Hematopoietic multipotent progenitor cell (in vitro differentiated cells): ENCODE measurements around the gene AUTS2. TPM values are rescaled to one million over a fixed set of nuclear protein-coding genes. Genes with fewer than 3 reads are reported as not detected.

Source experiments
- DNase-seq, 3 donors: peaks; one replicate each; pipeline ENCODE4 v3.0.0-alpha.2; 2011 to 2015; ENCODE audit warnings: low read depth in 2 of 3, low spot score in 2 of 3
- total RNA-seq: library from RNA; depleted of rRNA; stranded (reverse); fragments of >200 nt; gene quantifications from one replicate; pipeline ENCODE4 v1.2.3, GENCODE V29; 2012

Gene AUTS2
- total RNA-seq, 1 donor = 14.8 TPM

DNA sequence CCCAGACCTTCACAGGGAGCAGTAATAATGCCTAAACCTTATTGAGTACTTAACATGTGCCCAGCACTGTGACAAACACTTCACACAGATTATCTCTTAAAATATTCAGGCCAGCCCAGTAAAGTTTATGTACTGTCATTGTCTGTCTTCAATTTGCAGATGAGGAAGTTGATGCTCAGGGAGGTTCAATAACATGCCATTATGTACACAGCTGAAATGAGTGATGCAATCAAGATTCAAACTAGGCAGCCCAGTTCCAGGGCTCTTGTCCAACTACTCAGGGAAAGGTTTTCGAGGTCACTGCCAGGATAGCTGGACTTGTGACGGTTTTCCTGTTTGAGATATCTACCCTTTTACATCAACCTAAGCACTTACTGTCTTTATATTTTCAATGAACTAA, 56.1 kb downstream of the AUTS2 start:
- DNase-seq = peak in 1 of 3 donors; percentile 30

DNA sequence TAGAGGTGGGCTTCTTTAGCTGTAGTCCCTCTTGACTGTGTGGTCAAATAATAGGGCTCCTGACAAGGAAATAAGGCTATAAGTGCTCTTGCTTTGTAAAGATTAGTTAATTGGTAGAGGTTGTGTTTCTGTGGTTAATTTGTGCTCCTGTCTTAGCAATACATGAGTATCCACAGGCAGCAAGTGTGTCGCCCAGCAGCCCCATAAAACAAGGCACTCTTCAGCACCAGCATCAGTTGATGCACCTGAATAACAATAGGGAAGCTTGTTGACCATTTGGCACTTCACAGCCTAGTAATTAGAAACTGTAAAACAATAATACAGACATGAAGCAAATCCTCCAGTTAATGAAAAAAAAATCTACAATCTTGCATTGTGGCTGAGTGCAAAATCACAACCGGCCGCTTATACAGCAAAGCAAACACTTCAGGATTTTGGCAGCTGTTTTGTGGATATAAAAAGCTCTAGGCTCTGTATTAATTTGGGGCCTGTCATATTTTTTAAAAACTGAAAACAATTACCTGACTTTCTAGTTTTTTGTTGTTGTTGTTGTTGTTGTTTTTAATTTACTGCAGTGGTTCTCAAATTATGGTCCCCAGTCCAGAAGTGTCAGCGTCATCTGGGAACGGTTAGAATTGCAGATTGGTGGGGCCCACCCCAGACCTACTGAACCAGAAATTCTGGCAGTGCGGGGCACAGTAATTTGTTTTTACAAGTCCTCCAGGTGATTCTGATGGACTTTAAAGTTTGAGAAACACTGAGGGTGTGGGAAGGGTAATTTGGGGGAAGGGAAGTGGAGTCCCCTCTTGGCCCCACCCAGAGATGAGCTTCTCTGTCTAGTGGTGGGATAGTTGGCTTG, 56.8 kb downstream of the AUTS2 start:
- no peak for DNase-seq

DNA sequence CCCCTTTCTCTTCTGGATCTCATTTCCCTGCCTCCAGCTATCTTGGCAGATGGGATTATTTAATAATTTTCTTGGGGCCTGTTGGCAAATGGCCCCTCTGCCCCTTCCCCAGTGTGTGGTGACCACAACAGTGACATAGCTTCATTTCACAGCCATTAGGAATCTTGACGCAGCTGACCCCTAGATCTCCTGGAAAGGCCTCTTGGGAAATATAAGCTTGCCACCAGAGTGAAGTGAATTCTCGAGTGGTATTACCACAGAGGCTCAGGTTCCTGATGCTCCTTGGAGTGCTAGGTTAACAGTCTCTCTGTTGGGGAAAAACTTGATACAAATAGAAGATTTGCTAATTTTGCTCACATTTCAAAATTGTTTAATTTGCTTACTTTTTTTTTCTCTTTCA, 57.8 kb downstream of the AUTS2 start:
- DNase-seq = no peak

DNA sequence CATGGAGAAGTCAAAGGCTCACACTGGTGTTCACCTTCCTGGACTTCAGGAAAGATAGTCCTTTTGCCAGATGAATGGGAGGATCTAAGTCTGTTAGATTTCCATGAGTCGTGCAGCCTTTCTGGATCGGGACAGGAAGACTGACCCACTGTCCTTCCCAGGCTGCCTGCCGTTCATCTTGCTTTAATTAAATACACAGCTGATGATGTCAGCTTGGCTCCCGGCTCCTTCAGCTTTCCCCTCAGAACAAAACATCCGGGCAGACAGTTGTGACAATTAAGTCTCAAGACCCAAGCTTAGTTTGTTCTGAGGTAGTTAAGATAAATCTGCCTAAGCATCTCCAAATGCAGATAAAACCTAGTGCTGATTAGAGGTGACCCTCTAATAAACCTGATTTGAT, 58.6 kb downstream of the AUTS2 start:
- DNase-seq = no peak

DNA sequence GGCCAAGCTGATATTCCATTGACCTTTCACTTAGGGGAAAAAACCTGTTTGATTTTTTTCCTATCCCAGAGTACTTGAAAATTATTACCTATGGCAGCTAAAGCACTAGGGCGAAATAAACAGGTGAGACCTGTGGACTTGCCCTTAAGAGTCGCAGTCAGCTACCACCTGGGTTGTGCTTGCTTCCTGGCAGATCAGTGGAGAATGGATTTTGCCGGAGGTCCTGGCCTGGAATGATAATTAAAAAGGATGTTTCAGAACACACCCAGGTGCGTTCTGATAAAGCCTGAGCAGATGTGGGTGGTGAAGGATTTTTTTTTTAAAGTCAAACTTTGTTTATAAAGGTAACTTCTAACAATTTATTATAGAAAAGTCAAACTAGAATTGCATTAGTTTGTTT, 59.1 kb downstream of the AUTS2 start:
- DNase-seq = no peak

DNA sequence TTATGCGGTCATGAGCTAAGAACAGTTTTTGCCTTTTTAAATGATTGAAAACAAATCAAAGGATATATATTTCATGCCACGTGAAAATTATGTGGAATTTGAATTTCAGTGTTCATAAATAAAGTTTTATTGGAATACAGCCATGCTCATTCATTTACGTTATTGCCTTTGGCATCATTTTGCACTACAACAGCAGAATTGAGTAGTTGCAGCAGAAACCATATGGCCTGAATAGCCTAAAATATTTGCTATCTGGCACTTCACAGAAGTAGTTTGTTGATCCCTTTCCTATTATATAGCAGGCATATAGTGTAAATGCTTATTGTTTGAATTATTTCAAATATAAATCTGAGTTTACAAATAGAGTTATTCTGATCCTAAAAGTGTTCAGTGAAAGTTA, 59.7 kb downstream of the AUTS2 start:
- no peak for DNase-seq

DNA sequence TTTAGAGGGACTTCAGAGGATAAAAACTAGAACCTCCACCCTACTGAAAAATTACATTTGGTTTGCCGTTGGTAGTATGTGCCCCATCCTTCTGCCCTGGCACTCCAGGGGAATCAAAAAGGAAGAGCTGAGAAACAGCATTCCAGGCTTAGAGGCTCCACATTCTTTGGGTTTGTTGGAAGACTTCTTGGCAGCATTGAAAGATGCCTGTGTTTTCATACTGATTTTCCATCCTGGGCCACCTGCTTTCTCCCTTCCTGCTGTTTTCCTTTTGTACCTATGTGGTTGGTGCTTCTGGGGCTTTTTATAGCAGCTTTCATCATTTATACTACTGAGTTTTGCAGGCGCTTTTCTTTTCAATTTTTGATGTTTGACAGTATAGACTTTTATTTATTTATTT, 61.7 kb downstream of the AUTS2 start:
- DNase-seq = no peak

DNA sequence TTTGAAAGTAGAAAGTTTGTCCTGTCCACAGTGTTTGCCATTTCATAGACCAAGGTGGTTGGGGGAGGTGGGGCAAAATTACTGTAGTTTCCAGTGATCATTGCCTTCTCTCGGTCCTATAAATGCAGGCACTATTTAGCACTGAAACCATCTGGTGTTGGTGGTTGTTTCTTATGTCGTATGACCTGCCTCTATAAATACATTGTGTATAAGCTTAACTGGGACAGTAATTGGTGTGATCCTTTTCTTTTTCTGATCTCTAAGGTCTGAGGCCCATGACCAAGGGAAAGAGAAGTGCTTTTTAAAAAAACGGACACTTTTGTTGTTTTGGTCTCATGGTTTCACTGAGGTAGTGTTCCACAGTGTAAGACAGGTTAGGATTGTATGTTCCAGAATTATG, 63.1 kb downstream of the AUTS2 start:
- no peak for DNase-seq

DNA sequence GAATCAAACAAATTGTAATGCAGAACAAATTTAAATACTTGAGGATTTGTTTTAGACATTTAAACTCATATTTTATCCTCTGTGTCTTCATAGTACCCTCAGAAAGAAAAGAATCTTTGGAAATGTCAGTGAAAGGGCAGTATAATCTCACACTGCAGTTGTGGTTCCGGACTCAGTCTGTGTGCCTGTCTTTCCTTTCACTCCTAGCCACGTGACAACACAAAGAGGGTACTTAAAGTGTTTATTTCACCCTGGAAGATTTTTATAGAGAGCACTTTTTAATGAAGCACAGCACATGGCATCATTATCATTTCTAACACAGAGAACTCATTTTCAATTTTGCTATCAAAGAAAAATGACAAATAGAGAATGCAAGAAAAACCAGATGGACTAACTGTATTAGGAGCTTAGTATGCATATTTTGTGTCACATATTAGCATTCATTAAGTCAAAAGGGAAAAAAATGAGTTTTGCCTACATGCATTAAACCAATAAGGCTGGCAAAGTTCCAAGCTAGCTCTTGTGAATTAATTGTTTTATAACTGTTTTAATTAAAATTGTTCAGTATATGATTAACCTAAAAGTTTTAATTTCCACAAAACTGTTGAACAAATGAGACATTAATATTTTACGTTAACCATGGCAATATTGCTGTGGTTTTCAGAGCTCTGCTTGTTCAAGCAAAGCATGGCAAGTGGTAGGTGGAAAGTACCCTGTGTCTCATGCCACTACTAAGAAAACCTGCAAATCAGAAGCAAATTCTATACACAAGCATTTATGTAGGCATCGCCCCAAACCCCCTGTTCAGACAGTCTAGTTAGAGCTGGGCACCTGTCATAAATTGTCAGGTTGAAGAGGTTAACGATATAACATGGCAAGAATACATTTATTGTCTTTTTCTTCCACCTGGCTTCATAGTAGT, 65.9 kb downstream of the AUTS2 start:
- DNase-seq = no peak

DNA sequence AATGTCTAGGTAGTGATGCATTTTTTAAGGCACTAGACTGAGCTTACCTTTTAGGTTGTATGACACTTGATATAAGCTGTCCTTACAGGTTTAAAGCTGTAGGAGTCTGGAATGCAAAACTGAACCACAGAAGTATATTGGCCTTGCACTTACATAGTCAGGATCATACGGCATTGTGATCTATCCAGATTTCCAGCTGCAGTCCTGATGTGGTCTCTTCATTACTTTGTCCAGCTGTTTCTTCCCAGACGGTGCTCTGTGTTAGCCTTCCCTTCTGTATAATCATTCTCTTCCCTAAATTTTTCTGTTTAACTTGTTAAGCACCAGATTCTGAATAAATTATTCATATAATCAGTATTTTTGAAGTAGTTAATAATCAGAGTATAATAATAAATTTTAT, 67.1 kb downstream of the AUTS2 start:
- DNase-seq = no peak

DNA sequence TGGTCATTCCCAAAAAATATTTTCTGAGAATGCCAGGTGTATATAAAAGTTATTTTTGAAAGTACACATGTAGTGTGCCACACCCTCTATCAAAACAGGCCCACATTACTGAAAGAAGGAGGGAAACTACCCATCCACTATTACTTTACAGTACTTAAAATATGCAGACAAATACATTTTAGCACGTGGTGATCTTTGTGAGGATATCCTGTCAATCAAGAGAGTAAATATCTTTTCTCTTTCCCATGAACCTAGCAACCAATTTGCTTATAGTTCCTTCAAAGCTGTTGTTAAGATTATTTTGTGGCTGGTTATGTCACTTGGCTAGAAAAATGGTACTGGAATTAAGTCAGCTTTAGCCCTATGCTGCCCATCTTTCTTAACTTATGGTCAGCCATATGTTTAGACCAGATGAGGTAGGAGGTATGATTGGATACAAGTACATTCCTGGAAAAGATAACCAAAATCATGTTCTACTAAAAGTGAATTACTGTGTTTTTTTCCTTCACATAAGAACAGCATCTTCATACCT, 70.1 kb downstream of the AUTS2 start:
- no peak for DNase-seq

DNA sequence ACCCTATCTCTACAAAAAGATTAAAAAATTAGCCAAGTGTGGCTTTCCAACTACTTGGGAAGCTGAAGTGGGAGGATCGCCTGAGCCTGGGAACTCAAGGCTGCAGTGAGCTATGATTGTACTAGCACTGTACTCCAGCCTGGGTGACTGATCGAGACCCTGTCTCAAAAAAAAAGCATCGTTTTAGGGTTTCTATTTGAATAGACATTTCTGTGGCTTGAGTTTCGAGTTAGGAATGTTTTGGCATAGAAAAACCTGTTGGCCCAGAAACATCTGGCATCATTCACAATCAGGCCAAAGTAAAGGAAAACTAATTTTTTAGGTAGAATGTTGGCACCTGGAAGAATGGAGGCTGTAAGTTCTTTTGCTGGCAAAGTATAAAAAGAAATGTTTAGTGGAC, 72.4 kb downstream of the AUTS2 start:
- no peak for DNase-seq

DNA sequence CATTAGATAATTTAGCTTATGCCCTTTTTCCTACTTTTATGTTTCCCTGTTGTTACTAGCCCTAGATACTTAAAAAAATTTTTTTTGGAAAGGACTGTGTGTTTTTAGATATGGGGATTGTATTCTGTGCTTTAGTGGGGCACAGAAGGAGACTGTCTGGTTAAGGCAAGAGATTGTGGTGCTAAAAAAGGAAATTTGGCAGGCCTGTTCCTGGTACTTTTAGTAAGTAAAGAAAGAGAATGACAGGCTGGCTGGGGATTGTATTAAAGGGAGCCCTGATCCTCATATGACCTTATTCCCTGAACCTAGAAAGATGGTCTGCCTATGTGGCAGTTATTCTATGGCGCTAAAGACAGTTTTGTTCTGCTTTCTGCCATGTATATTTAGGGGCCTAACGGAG, 74.8 kb downstream of the AUTS2 start:
- no peak for DNase-seq

DNA sequence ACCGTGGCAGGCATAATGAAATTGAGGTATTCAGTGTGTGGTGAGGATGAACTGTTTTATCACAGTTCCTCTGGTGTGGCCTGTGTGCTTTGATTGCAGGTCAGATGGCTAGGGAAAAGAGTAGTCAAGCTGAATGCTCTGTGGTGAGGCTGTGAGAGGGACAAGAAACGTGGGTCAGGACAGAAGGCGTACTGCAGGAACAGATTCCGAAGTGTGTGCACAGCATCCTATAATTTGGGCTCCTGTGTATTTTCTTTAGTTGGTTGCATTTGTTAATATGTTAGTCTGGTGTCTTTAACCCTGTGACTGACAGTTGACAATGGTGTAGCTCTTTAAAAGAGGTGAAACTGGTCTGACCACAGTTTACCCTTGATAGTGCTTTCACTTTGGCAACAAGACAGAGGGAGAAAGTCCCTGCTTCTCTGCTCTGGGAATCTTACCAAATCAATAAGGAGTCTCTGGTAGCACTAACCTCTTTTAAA, 76.5 kb downstream of the AUTS2 start:
- no peak for DNase-seq

DNA sequence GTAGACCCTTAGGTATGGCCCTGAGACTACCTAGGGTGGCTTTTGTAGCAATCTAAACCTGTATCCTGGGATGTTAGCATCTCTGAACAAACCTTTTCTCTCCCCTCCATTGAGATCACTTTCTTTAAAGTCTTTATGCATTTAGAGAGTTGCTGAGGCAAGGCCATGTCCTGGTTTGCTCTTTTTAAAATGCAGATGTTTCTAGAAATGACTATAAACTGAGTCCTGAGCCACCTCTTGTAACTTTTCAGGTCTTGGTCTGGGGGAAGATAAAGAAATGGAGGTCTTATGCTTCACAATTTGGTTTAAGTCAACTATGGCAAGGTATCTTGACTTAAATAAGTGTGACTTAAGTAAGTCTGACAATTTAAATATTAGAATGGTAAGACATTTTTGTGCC, 78.0 kb downstream of the AUTS2 start:
- no peak for DNase-seq

DNA sequence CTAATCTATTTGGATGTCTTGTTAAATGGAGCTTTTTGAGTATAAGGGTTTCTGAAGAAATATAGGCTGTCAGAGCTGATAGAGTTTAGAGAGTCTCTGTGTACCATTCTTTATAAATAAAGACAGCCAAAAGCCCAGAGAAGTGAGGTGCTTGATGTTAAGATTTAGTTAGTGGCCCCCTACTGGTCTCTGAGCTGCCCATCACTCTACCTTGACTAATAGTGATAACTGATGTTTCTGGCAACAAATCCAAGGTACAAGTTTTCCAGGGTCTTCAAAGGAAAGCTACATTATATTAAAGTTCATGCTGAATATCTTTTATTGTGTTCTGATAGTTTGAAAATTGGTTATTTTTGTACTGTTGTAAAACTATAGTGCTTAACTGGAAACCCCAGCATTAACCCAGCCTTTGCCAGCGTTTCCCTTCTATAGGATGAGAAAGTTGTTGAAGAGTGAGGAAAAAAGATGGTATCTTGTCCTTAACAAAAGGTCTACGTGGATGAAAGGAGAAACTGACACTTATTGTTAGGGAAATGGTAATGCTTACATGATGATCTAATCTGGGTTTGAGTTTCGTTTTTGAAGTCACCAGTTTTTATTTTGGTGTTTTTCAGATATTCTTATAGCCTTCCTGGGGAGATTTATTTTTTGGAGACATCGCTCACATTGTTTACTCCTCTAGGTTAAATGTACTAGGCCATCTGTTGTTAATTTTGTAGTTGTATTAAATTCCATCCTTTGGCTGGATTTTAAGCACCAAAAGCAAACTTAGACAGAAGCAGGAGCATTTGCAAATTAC, 79.0 kb downstream of the AUTS2 start:
- peak in 2 of 3 donors; percentile 31 to 54 for DNase-seq

DNA sequence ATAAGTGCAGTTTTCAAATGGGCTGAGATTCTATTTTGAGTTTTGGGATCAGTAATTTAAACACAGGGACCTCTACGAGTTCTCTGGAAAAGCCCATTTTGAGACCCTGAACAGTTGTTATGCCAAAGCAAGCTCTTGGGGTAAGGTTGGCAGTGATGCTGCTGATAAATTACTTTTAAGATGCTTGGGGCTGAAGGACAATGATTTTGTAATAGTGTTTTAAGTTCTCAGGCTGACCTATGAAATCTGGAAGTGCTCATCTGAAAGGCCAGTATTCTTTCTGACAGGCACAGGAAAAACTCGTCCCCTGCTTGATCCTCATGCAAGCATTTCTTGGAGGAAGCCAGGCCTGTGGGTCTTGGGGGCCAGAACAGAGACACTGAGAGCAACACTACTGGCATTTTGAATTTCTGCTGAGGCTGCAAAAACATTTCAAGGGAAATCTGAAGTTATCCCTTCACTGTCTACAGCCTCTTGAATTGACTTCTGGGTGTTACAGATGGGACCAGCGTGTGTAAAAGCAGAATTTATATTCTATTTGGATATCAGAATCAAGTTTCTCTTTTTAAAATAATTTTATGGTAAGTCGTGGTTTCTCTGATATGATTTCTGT, 79.7 kb downstream of the AUTS2 start:
- no peak for DNase-seq

DNA sequence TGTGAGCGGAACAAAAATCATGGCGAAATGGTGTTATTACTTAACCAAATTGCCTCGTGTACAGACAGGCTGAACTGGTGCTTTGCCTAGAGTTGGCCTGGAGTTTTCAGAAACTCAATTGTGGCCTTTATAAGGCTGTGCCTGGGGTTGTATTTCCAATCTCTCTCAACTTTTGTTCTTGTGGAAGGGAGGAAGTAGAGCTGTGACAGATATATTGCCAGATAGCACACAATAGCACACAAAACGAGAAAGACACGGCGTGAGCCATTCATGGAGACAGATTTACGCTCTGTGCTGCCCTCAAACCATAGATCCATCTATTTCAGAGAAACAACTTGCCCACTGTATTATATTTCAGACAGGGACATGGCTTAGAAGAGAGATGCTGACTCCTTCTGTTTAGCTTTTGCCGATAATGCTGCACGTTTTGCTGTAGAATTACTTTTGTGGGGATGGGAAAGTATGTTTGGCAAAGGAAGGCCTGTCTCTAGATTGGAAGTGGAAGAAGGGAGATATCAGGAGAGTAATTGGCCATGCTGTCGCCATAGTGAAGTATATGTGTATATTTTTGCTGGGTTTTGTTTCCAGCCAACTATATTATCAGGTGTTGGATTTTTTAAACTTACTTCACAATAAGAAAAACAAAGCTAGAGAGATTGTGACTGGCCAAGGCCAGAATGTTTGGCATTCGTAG, 80.4 kb downstream of the AUTS2 start:
- DNase-seq = peak in 1 of 3 donors; percentile 49

DNA sequence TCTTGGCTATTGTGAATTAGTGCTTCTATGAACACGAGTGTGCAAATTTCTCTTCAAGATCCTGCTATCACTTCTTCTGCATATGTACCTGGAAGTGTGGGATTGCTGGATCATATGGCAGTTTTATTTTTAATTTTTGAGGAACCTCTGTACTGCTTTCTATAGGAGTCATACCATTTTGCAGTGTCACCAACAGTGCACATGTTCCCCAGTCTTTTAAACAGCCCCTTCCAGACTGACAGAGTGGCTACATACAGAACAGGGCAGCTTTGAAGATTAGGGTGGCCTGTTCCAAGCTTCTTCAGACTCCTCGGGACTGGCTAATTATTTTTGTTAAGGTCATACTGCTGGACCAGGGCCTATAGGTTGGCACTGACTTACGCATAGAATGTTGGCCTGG, 82.9 kb downstream of the AUTS2 start:
- no peak for DNase-seq

DNA sequence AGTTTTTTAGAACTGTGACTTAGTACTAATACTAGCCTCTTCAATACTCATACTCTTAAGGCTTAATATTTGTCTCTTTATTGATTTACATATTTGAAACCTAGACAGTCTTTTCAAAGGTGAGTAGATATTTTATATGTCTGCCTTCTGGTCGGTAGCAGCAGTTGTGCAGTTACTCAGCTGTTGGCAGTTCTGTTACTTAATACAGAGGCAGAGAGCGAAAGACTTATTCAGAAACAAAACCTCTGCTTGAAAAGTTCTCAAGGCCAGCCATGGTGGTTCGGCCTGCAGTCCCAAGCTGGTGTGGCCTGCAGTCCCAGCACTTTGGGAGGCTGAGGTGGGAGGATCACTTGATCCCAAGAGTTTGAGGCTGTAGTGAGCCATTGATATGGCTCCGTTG, 84.2 kb downstream of the AUTS2 start:
- DNase-seq = no peak
